GM19239 (cell line): ENCODE measurements around the gene PDIA4.

Experiments
- DNase-seq: peaks from one replicate; pipeline ENCODE4 v3.0.0; 2011; ENCODE audit warnings: low spot score; ENCODE audit not compliant: insufficient read length
- FAIRE-seq: peaks from 2 replicates; lab custom pipeline; 2011; peaks lifted over from hg19 to GRCh38; lab: Jason Lieb, UNC

PDIA4 gene

DNA sequence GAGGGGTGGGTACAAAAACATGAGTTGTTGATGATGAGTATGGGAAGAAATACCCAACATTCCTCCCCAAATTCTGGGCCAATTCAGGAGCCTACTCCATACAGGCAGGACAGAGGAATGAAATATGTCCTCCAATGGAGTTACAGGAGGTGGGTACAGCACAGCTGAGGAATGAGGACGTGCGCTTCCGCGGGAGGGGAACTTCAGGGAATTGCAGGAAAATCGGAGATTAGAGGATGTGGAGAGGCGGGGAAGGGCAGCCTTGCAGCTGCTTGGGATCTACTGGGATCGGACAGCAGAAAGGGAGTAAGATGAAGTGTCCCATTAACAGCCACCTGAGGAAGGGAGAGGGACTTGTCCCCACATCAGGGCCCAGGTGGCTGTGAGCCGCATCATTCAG, 50.2 kb downstream of the PDIA4 start:
- FAIRE-seq (no peak), DNase-seq (no peak)

DNA sequence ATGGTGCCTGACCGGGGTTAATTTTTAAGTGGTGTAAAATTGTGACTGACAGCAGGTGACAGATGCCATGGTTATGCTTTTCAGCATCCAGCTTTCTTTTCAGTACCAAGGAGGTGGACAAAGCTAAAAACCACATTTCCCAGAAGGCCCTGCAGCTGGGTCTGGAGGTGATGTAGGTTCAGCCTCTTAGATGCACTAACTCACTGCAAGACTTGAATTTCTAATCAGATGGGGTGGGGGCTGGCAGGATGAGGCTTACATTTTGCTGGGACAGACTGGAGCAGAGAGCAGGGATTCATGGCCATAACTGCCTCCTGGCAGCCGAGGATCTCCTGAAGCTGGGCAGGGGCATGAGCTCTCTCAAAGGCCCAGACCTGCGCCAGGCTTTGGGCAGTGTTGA, 52.4 kb downstream of the PDIA4 start:
- FAIRE-seq (no peak), DNase-seq (no peak)

DNA sequence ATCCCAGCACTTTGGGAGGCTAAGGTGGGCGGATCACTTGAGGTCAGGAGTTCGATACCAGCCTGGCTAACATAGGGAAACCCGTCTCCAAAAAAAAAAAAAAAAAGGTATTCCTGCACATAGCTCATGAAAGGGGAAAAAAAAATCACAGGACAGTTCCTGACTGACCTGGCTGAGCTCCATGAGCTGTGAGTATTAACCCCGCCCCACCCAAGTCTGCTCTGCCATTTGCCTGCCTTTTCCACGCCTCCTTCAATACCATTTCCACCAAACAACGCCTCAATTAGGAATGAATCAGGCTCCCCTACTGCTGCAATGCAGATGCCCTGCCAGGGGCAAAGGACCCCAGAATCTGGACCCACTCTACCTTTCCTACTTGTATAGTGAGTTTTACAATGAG, 55.0 kb downstream of the PDIA4 start:
- FAIRE-seq, result no peak
- DNase-seq, result no peak

DNA sequence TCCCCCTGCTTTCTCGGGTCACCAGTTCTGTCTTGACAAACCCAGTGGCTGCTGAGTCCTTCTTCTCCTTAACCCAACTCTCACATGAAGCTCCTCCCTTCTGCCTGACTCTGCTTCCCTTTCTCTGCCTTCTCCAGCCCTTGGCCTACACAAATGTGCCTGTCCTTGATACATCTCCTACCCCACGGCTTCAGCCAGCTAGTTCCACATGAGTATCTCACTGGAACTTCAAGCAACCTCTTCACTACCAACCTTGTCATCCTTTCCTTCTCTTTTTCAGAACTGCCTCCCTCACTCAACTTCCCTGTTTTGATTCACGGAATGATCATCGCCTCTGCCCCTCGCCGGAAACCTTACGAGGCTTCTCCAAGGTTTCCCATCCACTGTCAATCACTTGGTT, 55.9 kb downstream of the PDIA4 start:
- FAIRE-seq (no peak), DNase-seq (no peak)

DNA sequence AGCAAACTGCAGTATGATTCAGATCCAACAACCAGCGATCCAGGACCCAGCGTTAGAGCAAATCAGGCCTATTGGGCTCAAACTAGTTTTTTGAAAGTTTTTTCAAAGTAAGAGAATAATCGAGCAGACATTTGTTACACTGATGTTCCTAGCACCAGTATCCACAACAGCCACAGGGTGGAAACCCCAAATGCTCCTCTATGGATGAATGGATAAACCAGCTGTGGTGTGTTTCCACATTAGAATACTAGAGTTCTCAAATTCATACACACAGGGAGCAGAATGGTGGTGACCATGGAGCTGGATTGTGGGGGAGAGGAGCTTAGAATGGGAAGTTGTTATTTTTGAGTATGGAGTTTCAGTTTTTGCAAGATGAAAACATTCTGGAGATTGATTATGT, 60.7 kb downstream of the PDIA4 start:
- FAIRE-seq (no peak), DNase-seq (no peak)

DNA sequence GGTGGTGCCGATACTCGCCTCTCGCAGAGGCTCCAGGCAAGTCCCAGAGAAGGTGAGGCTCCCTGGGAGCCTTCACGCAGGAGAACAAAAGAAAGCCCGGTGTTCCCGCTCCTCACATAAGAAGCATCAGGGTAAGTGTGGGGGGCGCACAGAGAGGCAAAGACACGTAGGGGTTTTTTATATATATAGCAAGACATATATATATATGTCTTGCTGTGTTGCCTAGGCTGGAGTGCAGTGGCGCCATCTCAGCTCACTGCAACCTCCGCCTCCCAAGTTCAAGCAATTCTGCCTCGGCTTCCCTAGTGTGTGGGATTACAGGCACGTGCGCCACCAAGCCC, 61.3 kb downstream of the PDIA4 start:
- no peak for DNase-seq
- FAIRE-seq, result no peak

DNA sequence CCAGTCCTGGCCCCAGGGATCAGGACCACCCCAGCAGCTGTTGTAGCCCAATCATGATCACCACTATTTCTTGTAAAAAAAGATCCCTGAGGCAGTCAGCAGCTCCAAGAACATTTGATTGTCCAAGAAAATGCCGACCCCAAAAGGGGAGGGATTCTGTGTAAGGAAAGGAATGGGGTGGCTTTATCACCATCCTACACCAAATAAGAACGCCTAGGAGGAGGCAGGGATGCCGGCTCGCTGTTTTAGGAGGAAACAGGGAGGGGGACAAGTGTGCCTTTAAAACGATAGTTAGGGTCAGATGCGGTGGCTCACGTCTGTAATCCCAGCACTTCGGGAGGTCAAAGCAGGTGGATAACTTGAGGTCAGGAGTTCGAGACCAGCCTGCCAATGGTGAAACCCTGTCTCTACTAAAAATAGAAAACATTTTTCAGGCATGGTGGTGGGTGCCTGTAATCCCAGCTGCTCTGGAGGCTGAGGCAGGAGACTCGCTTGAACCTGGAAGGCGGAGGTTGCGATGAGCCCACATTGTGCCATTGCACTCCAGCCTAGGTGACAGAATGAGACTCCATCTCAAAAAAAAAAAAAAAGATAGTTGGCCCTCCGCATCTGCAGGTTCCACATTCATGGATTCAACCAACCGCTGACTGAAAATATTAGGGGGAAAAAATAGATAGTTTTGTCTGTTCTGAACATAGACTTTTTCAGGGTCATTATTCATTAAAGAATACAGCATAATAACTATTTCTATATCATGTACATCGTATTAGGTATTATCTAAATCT, 63.6 kb downstream of the PDIA4 start:
- no peak for DNase-seq
- FAIRE-seq, result no peak

DNA sequence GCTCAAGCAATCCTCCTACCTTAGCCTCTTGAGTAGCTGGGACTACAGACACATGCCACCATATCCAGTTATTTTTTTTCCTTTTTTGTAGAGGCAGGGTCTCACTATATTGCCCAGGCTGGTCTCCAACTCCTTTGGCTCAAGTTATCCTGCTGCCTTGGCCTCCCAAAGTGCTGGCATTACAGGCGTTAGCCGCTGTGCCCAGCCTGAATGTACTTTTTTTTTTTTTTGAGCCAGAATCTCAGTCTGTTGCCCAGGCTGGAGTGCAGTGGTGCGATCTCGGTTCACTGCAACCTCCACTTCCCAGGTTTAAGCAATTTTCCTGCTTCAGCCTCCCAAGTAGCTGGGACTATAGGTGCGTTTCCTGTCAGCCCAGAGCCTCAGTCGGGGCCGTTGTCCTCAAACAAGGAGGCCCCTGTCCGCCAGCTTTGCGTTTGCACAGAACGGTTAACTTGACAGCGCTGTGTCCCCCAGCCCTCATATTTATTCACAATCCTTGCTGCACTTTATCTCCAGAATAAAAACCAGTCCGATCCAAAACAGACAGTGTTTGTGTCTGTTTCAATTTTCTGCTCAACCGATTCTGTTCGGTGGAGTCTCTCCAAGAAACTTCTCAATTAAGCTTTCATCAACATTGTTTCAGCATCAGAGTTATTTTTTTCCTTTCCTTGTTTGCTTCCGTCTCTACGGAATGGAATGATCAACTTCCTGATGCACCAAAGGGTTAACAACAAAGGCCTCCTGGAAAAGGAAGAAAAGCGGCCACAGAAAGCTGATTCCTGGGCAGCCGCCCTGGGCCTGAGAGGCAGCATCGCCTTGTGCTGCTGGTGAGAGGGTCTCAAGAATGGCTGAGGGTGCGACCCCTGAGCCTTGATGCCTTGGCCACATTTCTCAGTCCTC, 64.5 kb downstream of the PDIA4 start:
- FAIRE-seq, result no peak
- no peak for DNase-seq

DNA sequence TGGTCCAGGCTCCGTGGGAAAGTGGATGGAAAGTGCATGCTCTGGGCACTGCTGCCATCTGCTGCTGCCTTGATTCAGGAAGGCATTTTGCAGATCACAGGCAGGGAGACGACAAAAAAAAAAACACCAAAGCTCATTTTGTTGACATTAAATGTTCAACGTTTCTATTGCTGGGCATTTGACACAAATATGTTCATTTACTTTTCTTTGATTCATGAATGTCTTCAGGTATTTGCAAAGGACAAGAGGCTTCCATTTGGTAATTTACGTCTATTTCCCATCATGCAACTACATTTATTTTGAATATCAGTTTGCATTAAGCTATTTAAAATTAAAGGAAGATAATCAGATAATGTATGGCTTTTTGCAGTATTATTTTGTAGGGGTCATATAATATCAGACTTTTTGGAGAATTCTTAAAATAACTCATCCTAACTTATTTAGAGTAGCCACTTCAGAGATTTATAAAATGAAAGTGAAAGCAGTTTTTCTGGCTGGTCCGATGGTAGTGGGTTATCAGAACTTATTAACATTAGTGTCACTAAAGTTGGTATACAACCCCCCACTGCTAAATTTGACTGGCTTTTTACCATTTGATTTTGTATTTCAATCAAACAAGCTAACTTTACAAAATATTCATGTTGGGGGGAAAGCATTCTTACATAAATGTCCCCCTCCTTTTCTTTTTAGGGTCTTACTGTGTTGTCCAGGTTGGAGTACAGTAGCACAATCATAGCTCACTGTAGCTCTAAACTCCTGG, 65.3 kb downstream of the PDIA4 start:
- DNase-seq (peak; percentile 59), FAIRE-seq (peak; percentile 96)

DNA sequence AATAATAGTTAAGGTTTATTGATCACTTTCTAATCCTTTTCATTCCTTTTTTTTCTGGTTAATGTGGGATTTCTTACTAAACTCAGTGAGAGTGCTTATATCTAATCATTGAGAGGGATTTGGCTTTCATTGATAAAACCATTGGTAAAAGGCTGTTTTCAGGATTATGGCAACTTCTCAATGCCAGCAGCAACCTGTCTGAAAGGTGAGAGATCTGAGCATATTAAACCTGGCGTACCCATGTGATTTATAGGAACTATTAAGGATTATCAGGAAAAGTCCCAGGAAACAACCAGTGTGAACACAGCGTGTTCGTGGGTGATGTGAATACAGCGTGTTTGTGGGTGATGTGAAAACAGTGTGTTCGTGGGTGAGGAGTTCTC, 65.9 kb downstream of the PDIA4 start:
- DNase-seq, result no peak
- FAIRE-seq, result no peak

DNA sequence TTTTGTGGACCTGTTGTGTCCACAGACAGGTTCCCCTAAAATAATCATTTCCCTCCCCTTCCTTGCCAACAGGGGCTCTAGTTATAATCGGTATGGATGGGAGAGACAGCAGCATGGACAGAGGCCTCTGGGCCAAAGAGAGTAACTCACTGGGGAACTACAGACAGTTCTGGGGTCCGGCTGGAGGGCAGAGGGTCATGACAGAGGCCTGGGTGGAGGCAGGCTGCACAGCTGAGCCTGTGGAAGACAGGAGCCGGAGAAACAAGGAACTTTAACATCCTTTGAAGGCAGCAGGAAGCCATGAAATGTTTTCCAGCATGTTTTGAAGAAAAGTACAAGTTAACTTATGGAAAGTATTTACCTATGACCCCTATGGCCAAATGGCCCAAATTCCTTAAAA, 68.6 kb downstream of the PDIA4 start:
- DNase-seq (no peak), FAIRE-seq (no peak)

DNA sequence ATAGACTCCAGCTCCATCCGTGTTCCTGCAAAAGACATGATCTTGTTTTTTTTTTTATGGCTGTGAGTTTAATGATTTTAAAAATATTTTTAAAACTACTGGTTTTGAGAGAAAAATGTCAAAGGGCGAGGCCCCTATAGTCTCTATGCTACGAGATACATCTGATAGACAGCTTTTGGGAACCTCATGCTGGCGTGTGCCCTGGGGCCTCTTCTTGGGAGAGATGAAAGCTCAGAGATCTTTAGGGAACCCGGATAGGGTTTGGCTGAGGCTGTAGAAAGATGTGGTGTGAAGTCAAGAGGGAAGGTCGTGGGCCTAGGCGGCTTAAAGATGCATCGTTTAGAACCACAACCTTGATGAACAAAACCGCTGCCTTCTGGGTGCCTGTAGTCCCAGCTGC, 70.2 kb downstream of the PDIA4 start:
- FAIRE-seq (no peak), DNase-seq (no peak)

DNA sequence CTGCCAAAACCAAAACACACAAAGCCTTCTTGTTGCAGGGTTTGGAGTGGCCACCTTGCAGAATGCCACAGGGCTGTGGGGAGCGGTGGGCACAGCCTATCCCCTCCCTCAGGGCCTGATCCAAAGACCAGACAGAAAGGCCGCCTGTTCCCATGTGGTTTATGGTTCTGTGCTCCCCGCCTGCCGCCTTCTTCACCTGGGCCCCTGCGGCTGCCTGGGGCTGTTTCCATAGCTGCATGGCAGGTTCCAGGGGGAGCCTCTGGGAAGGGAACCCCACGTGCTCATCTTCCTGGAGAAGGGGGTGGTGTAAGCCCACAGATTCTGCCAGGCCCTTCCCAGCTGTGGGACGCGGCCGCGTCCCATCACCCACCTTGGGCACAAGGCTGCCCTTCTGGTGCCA, 73.5 kb downstream of the PDIA4 start:
- DNase-seq, result no peak
- FAIRE-seq, result no peak

DNA sequence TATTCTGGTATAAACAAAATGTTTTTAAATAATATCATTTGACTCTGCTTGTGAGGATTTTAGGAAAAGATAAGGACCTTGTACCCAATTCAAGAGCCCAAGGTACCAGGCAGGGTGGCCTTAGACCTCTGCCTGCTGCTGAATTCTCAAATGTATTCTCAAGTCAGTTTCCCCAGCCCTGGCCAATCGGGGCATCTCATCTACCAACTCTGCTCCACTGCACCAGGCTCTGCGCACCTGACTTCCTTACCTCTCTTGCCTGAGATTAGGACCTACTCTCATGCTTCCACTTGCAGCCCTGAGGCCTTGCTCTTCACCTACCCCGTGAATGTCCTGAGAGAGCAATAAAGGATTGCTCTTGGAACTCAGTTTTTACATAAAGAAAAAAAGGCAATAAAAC, 74.6 kb downstream of the PDIA4 start:
- no peak for FAIRE-seq
- no peak for DNase-seq
